IMR-90 (cell line): ENCODE measurements around the gene TGM1. TPM values are rescaled to one million over a fixed set of nuclear protein-coding genes. Genes with fewer than 3 reads are reported as not detected.
"Not testable (repeated sequence)": the region's sequence is repeated elsewhere in the genome, so short reads cannot be mapped to it uniquely, and the experiment has no call there.

ENCODE experiments used
- ATAC-seq: fragments of 200-7000 bp; cut with Tn5 transposase; 2 replicates; pipeline ENCODE4 v1.9.1; 2020; ENCODE audit warnings: low read depth, mild to moderate bottlenecking, moderate library complexity
- BruUV-seq: library from RNA; stranded (reverse); fragments of 400-500 nt; replicated peaks from 2 replicates; lab custom pipeline; 2021; lab: Mats Ljungman, UMichigan
- CTCF ChIA-PET: fragments of 300-600 bp; formaldehyde crosslinking; extraction: SDS; loops from one replicate; lab custom pipeline; 2021; ENCODE audit warnings: antibody characterized with exemption; lab: Yijun Ruan, JAX
- POLR2A ChIA-PET: fragments of 300-600 bp; sonication (Branson Sonifier 250); formaldehyde crosslinking; loops from one replicate; lab custom pipeline; 2022; ENCODE audit warnings: antibody characterized with exemption; ENCODE audit not compliant: unreplicated experiment; lab: Charles Lee
- DNase-seq: peaks from one replicate; pipeline ENCODE4 v3.0.0; 2013
- H2AFZ ChIP-seq: replicated peaks from 2 replicates; pipeline ENCODE3; 2013; ENCODE audit warnings: low read length, mild to moderate bottlenecking; ENCODE audit not compliant: poor library complexity
- H2AK5ac ChIP-seq: 2 replicates; pipeline ENCODE4 v1.6.1; 2013; ENCODE audit warnings: low read depth, low read length, inconsistent platforms
- H2AK9ac ChIP-seq: replicated peaks from 2 replicates; pipeline ENCODE3; 2013; ENCODE audit warnings: mild to moderate bottlenecking, low read depth, low read length, moderate library complexity; ENCODE audit not compliant: poor library complexity
- H2BK120ac ChIP-seq: 2 replicates; pipeline ENCODE4 v1.6.1; 2013; ENCODE audit warnings: low read depth, low read length, inconsistent platforms
- H2BK15ac ChIP-seq: 3 replicates; pipeline ENCODE4 v1.6.1; 2013; ENCODE audit warnings: low read depth, low read length, inconsistent platforms
- H2BK20ac ChIP-seq: 2 replicates; pipeline ENCODE4 v1.6.1; 2013; ENCODE audit warnings: low read depth, mild to moderate bottlenecking, inconsistent platforms, low read length, moderate library complexity
- H2BK5ac ChIP-seq: 2 replicates; pipeline ENCODE4 v1.6.1; 2013; ENCODE audit warnings: mild to moderate bottlenecking, low read depth, low read length, inconsistent platforms; ENCODE audit not compliant: poor library complexity, severe bottlenecking
- H3K14ac ChIP-seq: replicated peaks from 2 replicates; pipeline ENCODE4 v1.6.1; 2013; ENCODE audit warnings: low read depth, low read length, inconsistent platforms
- H3K18ac ChIP-seq: 2 replicates; pipeline ENCODE4 v1.6.1; 2013; ENCODE audit warnings: low read depth, low read length, control low read depth
- H3K23ac ChIP-seq: 2 replicates; pipeline ENCODE4 v1.6.1; 2013; ENCODE audit warnings: low read depth, low read length, inconsistent platforms
- H3K27ac ChIP-seq: 2 replicates; pipeline ENCODE4 v1.5.1; 2013; ENCODE audit warnings: mild to moderate bottlenecking, control low read depth, low read length; ENCODE audit not compliant: insufficient read depth
- H3K27me3 ChIP-seq: 2 replicates; pipeline ENCODE4 v1.6.1; 2013; ENCODE audit warnings: low read length; ENCODE audit not compliant: control insufficient read depth, insufficient read depth
- H3K36me3 ChIP-seq: 2 replicates; pipeline ENCODE4 v1.6.1; 2013; ENCODE audit warnings: low read length, mixed read lengths; ENCODE audit not compliant: control insufficient read depth, insufficient read depth
- H3K4ac ChIP-seq: 2 replicates; pipeline ENCODE4 v1.6.1; 2013; ENCODE audit warnings: low read depth, low read length, inconsistent platforms
- H3K4me1 ChIP-seq: 2 replicates; pipeline ENCODE4 v1.6.1; 2013; ENCODE audit warnings: low read length, mixed read lengths; ENCODE audit not compliant: control insufficient read depth, insufficient read depth
- H3K4me2 ChIP-seq: 2 replicates; pipeline ENCODE4 v1.6.1; 2013; ENCODE audit warnings: low read depth, mild to moderate bottlenecking, control low read depth, low read length, moderate library complexity
- H3K4me3 ChIP-seq: 2 replicates; pipeline ENCODE4 v1.5.1; 2013; ENCODE audit warnings: low read depth, mild to moderate bottlenecking, control low read depth, low read length, moderate library complexity; ENCODE audit not compliant: insufficient read depth
- H3K56ac ChIP-seq: 2 replicates; pipeline ENCODE4 v1.6.1; 2013; ENCODE audit warnings: low read length, inconsistent platforms; ENCODE audit not compliant: insufficient read depth; ENCODE audit errors: extremely low read depth
- H3K79me1 ChIP-seq, 2 experiments: 2 replicates each; pipeline ENCODE4 v1.6.1; 2013; ENCODE audit warnings: low read length in 2 of 2, inconsistent platforms in 1 of 2, low read depth in 1 of 2
- H3K9ac ChIP-seq: 2 replicates; pipeline ENCODE4 v1.6.1; 2013; ENCODE audit warnings: low read depth, low read length, control low read depth
- H3K9me1 ChIP-seq: 2 replicates; pipeline ENCODE4 v1.6.1; 2013; ENCODE audit warnings: low read length, inconsistent platforms; ENCODE audit not compliant: insufficient read depth
- H3K9me3 ChIP-seq: 2 replicates; pipeline ENCODE4 v1.6.1; 2013; ENCODE audit warnings: low read length; ENCODE audit not compliant: control insufficient read depth, insufficient read depth
- H4K20me1 ChIP-seq: 2 replicates; pipeline ENCODE4 v1.6.1; 2013; ENCODE audit warnings: low read length, inconsistent platforms; ENCODE audit not compliant: insufficient read depth
- H4K5ac ChIP-seq: 2 replicates; pipeline ENCODE4 v1.6.1; 2013; ENCODE audit warnings: mild to moderate bottlenecking, low read depth, low read length, control low read depth
- H4K8ac ChIP-seq, 2 experiments: 2 replicates each; pipeline ENCODE4 v1.6.1; 2013; ENCODE audit warnings: low read depth in 2 of 2, low read length in 2 of 2, control low read depth in 1 of 2, inconsistent platforms in 1 of 2
- H4K91ac ChIP-seq: 2 replicates; pipeline ENCODE4 v1.6.1; 2013; ENCODE audit warnings: low read depth, low read length, inconsistent platforms; ENCODE audit not compliant: insufficient read depth
- WGBS, 2 experiments: methylation state at CpG; one replicate each; pipeline versions ENCODE4 v1.1.5 to v1.1.7; 2013; ENCODE audit warnings: missing lambda C conversion rate in 2 of 2; ENCODE audit not compliant: insufficient read length in 1 of 2; ENCODE audit errors: extremely low coverage in 2 of 2; 5-methylcytosine and 5-hydroxymethylcytosine counted together
- dilution Hi-C: fragments of 300-500 bp; cut with HindIII; formaldehyde crosslinking; loops from one replicate; pipeline ENCODE4 v1.14.3; 2018; ENCODE audit warnings: low sequenced_read_pairs; ENCODE audit not compliant: unreplicated experiment
- in situ Hi-C: fragments of 300-500 bp; cut with MboI; formaldehyde crosslinking; loops from 3 replicates; pipeline ENCODE4 v1.14.3; 2019; ENCODE audit warnings: low sequenced_read_pairs, inconsistent platforms, mixed read lengths
- intact Hi-C: fragments of 100-400 bp; cut with micrococcal nuclease; formaldehyde crosslinking; loops from 2 replicates; pipeline ENCODE4 v1.10.0; 2022
- microRNA-seq, 2 experiments: library from miRNA; stranded (forward) in 1 of 2; unstranded in 1 of 2; fragments of 10-50 nt in 1 of 2; fragments of <30 nt in 1 of 2; gene quantifications in 1 of 2; microRNA quantifications in 1 of 2; one replicate each; pipeline versions ENCODE3 to v1.1.0; 2013 to 2020; ENCODE audit not compliant: insufficient read depth in 1 of 2, insufficient read length in 1 of 2, unreplicated experiment in 1 of 2
- polyA plus RNA-seq, 3 experiments: library from polyadenylated mRNA; depleted of rRNA; stranded (reverse); fragments of >200 nt; gene quantifications; 2 replicates each; pipeline ENCODE4 v1.2.3, GENCODE V29; 2012; ENCODE audit warnings: low replicate concordance in 1 of 3
- small RNA-seq, 5 experiments: library from RNA; depleted of rRNA; stranded (forward); fragments of <200 nt; gene quantifications; one replicate each; pipeline ENCODE3, GENCODE V24; 2012
- total RNA-seq: library from RNA; depleted of rRNA; stranded (reverse); fragments of >200 nt; gene quantifications from 2 replicates; pipeline ENCODE4 v1.2.3, GENCODE V29; 2012; rRNA removed

TGM1 gene
- total and polyA plus RNA-seq, 2 of the 4 experiments (the other 2 are of a cell fraction), result 0.72 to 3.3 TPM

DNA sequence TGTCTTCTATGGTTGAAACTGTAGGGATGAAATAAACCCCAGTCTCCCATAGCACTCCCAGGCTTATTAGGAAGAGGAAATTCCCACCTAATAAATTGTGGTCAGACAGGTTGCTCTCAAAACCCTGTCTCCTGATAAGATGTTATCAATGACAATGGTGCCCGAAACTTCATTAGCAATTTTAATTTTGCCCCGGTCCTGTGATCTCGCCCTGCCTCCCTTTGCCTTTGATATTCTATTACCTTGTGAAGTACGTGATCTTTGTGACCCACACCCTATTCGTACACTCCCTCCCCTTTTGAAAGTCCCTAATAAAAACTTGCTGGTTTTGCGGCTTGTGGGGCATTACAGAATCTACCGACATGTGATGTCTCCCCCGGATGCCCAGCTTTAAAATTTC lies 60.4 kb downstream of the TGM1 start:
- not testable (repeated sequence) for BruUV-seq

More for the DNA sequence above, 60.4 kb downstream of the TGM1 start:
- CTCF ChIA-PET, H3K4me2 ChIP-seq, H3K9me3 ChIP-seq, H2BK5ac ChIP-seq, H3K14ac ChIP-seq, POLR2A ChIA-PET, H3K18ac ChIP-seq, H3K4me3 ChIP-seq, H3K27ac ChIP-seq, H3K23ac ChIP-seq, H2AK9ac ChIP-seq, H3K56ac ChIP-seq, H4K8ac ChIP-seq, intact Hi-C loops, H3K4ac ChIP-seq, H2BK20ac ChIP-seq, DNase-seq, ATAC-seq, in situ Hi-C loops, H2BK15ac ChIP-seq, H4K20me1 ChIP-seq, H3K9me1 ChIP-seq, dilution Hi-C loops, H3K4me1 ChIP-seq, H3K9ac ChIP-seq, H4K5ac ChIP-seq, H2AK5ac ChIP-seq, H2AFZ ChIP-seq, H4K91ac ChIP-seq, H3K27me3 ChIP-seq, H2BK120ac ChIP-seq: not testable (repeated sequence)
- 100% methylated on average over 4 of the region's 8 CpGs; no CpG with 5 or more reads in 1 of the 2 experiments for WGBS, 2 experiments
- Histone ChIP-seq H3K36me3 (peaks cover 32% of the 10 kb centered on the region), H3K79me1 (peaks cover 10 to 30% of the 10 kb centered on the region in 2 experiments)

Small RNAs within 50 kb of the gene (microRNA-seq; reads per million reads assigned to microRNA genes)
- gene CHMP4A (ENCODE audit: insufficient read depth, insufficient read length) (not detected), gene MDP1 (ENCODE audit: insufficient read depth, insufficient read length) (not detected)

Small RNAs within 50 kb of the gene (small RNA-seq; reads per million reads assigned to genes)
- gene CHMP4A, result 0 to 0.04 (median 0) reads per million in 5 experiments
- gene MDP1, result 0 reads per million in 5 experiments

Other genes with a start within 250 kb of the TGM1 start
Only the 30 nearest of the 34 such genes appear.
- gene PCK2, start 168.9 kb downstream of the TGM1 start, total RNA-seq, result 11.1 and 13.4 TPM in 2 replicates
- 23.9 and 29.4 TPM in 2 replicates for gene PCK2, start 168.9 kb downstream of the TGM1 start, polyA plus RNA-seq (2012; rRNA removed)
- 46.7 and 52.0 TPM in 2 replicates for gene DCAF11, start 148.4 kb downstream of the TGM1 start, total RNA-seq
- 19.0 and 21.0 TPM in 2 replicates for gene DCAF11, start 148.4 kb downstream of the TGM1 start, polyA plus RNA-seq (2012; rRNA removed)
- gene NRL, start 148.2 kb downstream of the TGM1 start, total RNA-seq, result 0.18 and 0.28 TPM in 2 replicates
- 0.70 and 0.85 TPM in 2 replicates for gene NRL, start 148.2 kb downstream of the TGM1 start, polyA plus RNA-seq (2012; rRNA removed)
- gene FITM1, start 132.5 kb downstream of the TGM1 start, total RNA-seq, result not detected in 2 replicates
- gene FITM1, start 132.5 kb downstream of the TGM1 start, polyA plus RNA-seq (2012; rRNA removed), result not detected in 2 replicates
- 42.8 and 55.3 TPM in 2 replicates for gene PSME1, start 127.0 kb downstream of the TGM1 start, total RNA-seq
- 97.9 and 106 TPM in 2 replicates for gene PSME1, start 127.0 kb downstream of the TGM1 start, polyA plus RNA-seq (2012; rRNA removed)
- 15.0 and 15.1 TPM in 2 replicates for gene EMC9, start 121.6 kb downstream of the TGM1 start, total RNA-seq
- 19.2 and 21.6 TPM in 2 replicates for gene EMC9, start 121.6 kb downstream of the TGM1 start, polyA plus RNA-seq (2012; rRNA removed)
- gene PSME2, start 116.6 kb downstream of the TGM1 start, total RNA-seq, result 92.2 and 104 TPM in 2 replicates
- gene PSME2, start 116.6 kb downstream of the TGM1 start, polyA plus RNA-seq (2012; rRNA removed), result 141 and 171 TPM in 2 replicates
- gene RNF31, start 115.7 kb downstream of the TGM1 start, total RNA-seq, result 26.1 and 37.5 TPM in 2 replicates
- 28.9 and 31.6 TPM in 2 replicates for gene RNF31, start 115.7 kb downstream of the TGM1 start, polyA plus RNA-seq (2012; rRNA removed)
- gene IRF9, start 101.9 kb downstream of the TGM1 start, total RNA-seq, result 29.7 and 34.6 TPM in 2 replicates
- 23.2 and 25.6 TPM in 2 replicates for gene IRF9, start 101.9 kb downstream of the TGM1 start, polyA plus RNA-seq (2012; rRNA removed)
- 0.36 and 0.56 TPM in 2 replicates for gene REC8, start 91.1 kb downstream of the TGM1 start, total RNA-seq
- 3.5 and 3.6 TPM in 2 replicates for gene REC8, start 91.1 kb downstream of the TGM1 start, polyA plus RNA-seq (2012; rRNA removed)
- 36.7 and 37.6 TPM in 2 replicates for gene IPO4, start 74.4 kb downstream of the TGM1 start, total RNA-seq
- gene IPO4, start 74.4 kb downstream of the TGM1 start, polyA plus RNA-seq (2012; rRNA removed), result 39.4 and 39.9 TPM in 2 replicates
- gene TM9SF1, start 67.7 kb downstream of the TGM1 start, total RNA-seq, result 51.9 and 65.6 TPM in 2 replicates
- 40.4 and 40.9 TPM in 2 replicates for gene TM9SF1, start 67.7 kb downstream of the TGM1 start, polyA plus RNA-seq (2012; rRNA removed)
- under 0.01 TPM in 1 of 2 replicates, not detected in the other for gene TSSK4, start 57.5 kb downstream of the TGM1 start, total RNA-seq
- 0.07 TPM in 1 of 2 replicates, not detected in the other for gene TSSK4, start 57.5 kb downstream of the TGM1 start, polyA plus RNA-seq (2012; rRNA removed)
- gene CHMP4A, start 49.7 kb downstream of the TGM1 start, total RNA-seq, result 22.0 and 31.7 TPM in 2 replicates
- gene CHMP4A, start 49.7 kb downstream of the TGM1 start, polyA plus RNA-seq (2012; rRNA removed), result 63.8 and 66.4 TPM in 2 replicates
- 15.1 and 16.7 TPM in 2 replicates for gene MDP1, start 47.1 kb downstream of the TGM1 start, total RNA-seq
- 16.7 and 17.8 TPM in 2 replicates for gene MDP1, start 47.1 kb downstream of the TGM1 start, polyA plus RNA-seq (2012; rRNA removed)
- gene NEDD8, start 30.8 kb downstream of the TGM1 start, total RNA-seq, result 167 and 224 TPM in 2 replicates
- gene NEDD8, start 30.8 kb downstream of the TGM1 start, polyA plus RNA-seq (2012; rRNA removed), result 375 and 393 TPM in 2 replicates
- gene GMPR2, start 30.2 kb downstream of the TGM1 start, total RNA-seq, result 56.1 and 92.5 TPM in 2 replicates
- 63.7 and 65.7 TPM in 2 replicates for gene GMPR2, start 30.2 kb downstream of the TGM1 start, polyA plus RNA-seq (2012; rRNA removed)
- 21.1 and 26.9 TPM in 2 replicates for gene TINF2, start 20.6 kb downstream of the TGM1 start, total RNA-seq
- gene TINF2, start 20.6 kb downstream of the TGM1 start, polyA plus RNA-seq (2012; rRNA removed), result 30.0 and 33.0 TPM in 2 replicates
- 25.6 and 27.2 TPM in 2 replicates for gene RABGGTA, start 8.4 kb upstream of the TGM1 start, total RNA-seq
- gene RABGGTA, start 8.4 kb upstream of the TGM1 start, polyA plus RNA-seq (2012; rRNA removed), result 55.6 and 64.0 TPM in 2 replicates
- 13.1 and 15.8 TPM in 2 replicates for gene DHRS1, start 36.6 kb upstream of the TGM1 start, total RNA-seq
- gene DHRS1, start 36.6 kb upstream of the TGM1 start, polyA plus RNA-seq (2012; rRNA removed), result 34.7 and 38.6 TPM in 2 replicates
- gene NOP9, start 36.7 kb upstream of the TGM1 start, total RNA-seq, result 22.5 and 25.8 TPM in 2 replicates
- gene NOP9, start 36.7 kb upstream of the TGM1 start, polyA plus RNA-seq (2012; rRNA removed), result 11.7 and 11.8 TPM in 2 replicates
- under 0.01 TPM in 2 replicates for gene CIDEB, start 44.8 kb upstream of the TGM1 start, total RNA-seq
- 0.19 TPM in 2 replicates for gene CIDEB, start 44.8 kb upstream of the TGM1 start, polyA plus RNA-seq (2012; rRNA removed)
- gene LTB4R2, start 47.0 kb upstream of the TGM1 start, total RNA-seq, result 0.56 and 0.72 TPM in 2 replicates
- gene LTB4R2, start 47.0 kb upstream of the TGM1 start, polyA plus RNA-seq (2012; rRNA removed), result 1.7 and 2.0 TPM in 2 replicates
- gene LTB4R, start 48.3 kb upstream of the TGM1 start, total RNA-seq, result 0.18 and 0.28 TPM in 2 replicates
- gene LTB4R, start 48.3 kb upstream of the TGM1 start, polyA plus RNA-seq (2012; rRNA removed), result 2.3 TPM in 2 replicates
- not detected in 2 replicates for gene ADCY4, start 71.9 kb upstream of the TGM1 start, total RNA-seq
- gene ADCY4, start 71.9 kb upstream of the TGM1 start, polyA plus RNA-seq (2012; rRNA removed), result 0.04 TPM in 1 of 2 replicates, not detected in the other
- not detected in 2 replicates for gene RIPK3, start 76.8 kb upstream of the TGM1 start, total RNA-seq
- 0.09 TPM in 1 of 2 replicates, not detected in the other for gene RIPK3, start 76.8 kb upstream of the TGM1 start, polyA plus RNA-seq (2012; rRNA removed)
- 13.6 and 15.6 TPM in 2 replicates for gene NFATC4, start 105.0 kb upstream of the TGM1 start, total RNA-seq
- 35.8 and 38.4 TPM in 2 replicates for gene NFATC4, start 105.0 kb upstream of the TGM1 start, polyA plus RNA-seq (2012; rRNA removed)
- 1.7 and 2.2 TPM in 2 replicates for gene NYNRIN, start 135.8 kb upstream of the TGM1 start, total RNA-seq
- 5.3 and 5.4 TPM in 2 replicates for gene NYNRIN, start 135.8 kb upstream of the TGM1 start, polyA plus RNA-seq (2012; rRNA removed)
- 0.56 and 0.72 TPM in 2 replicates for gene CBLN3, start 166.5 kb upstream of the TGM1 start, total RNA-seq
- 3.9 and 4.5 TPM in 2 replicates for gene CBLN3, start 166.5 kb upstream of the TGM1 start, polyA plus RNA-seq (2012; rRNA removed)
- 22.8 and 24.4 TPM in 2 replicates for gene KHNYN, start 166.8 kb upstream of the TGM1 start, total RNA-seq
- gene KHNYN, start 166.8 kb upstream of the TGM1 start, polyA plus RNA-seq (2012; rRNA removed), result 16.1 and 18.9 TPM in 2 replicates